SU-DHL-6 (cell line): Measurements from ENCODE around the gene BTBD9.

Experiments used
- H2AFZ ChIP-seq: fragments of 200-600 bp; sonication (generic); 2 replicates; pipeline ENCODE4 v1.6.1; 2014; ENCODE audit warnings: low read depth, mild to moderate bottlenecking, moderate library complexity, mixed read lengths, antibody characterized with exemption, low read length; ENCODE audit not compliant: severe bottlenecking
- H3F3A ChIP-seq: fragments of 200-600 bp; shearing (Covaris generic); 2 replicates; pipeline ENCODE4 v1.6.0; 2016; ENCODE audit warnings: antibody characterized with exemption, mild to moderate bottlenecking; ENCODE audit not compliant: insufficient read depth
- H3K27ac ChIP-seq: fragments of 200-600 bp; sonication (generic); 2 replicates; pipeline ENCODE4 v1.5.1; 2016; ENCODE audit warnings: low read depth, mild to moderate bottlenecking, low read length, moderate library complexity, mixed read lengths
- H3K27me3 ChIP-seq: fragments of 200-600 bp; sonication (generic), shearing (Covaris generic); 2 replicates; pipeline ENCODE4 v1.6.0; 2014; ENCODE audit warnings: mild to moderate bottlenecking, low read length
- H3K36me3 ChIP-seq: fragments of 200-600 bp; sonication (generic); 2 replicates; pipeline ENCODE4 v1.6.1; 2014; ENCODE audit warnings: mild to moderate bottlenecking, low read length, mixed read lengths
- H3K4me2 ChIP-seq: fragments of 300-600, 200-600 bp; shearing (Covaris generic), sonication (generic); 2 replicates; pipeline ENCODE4 v1.6.0; 2014; ENCODE audit warnings: low read length, low read depth, mild to moderate bottlenecking; ENCODE audit not compliant: poor library complexity, severe bottlenecking
- H3K4me3 ChIP-seq: fragments of 200-600 bp; sonication (generic); 2 replicates; pipeline ENCODE4 v1.5.1; 2014; ENCODE audit warnings: antibody characterized with exemption, low read length, mild to moderate bottlenecking, mixed read lengths; ENCODE audit not compliant: insufficient read depth, poor library complexity, severe bottlenecking
- H3K79me2 ChIP-seq: fragments of 200-600 bp; sonication (generic); 2 replicates; pipeline ENCODE4 v1.6.1; 2014; ENCODE audit warnings: mild to moderate bottlenecking, low read length, moderate library complexity; ENCODE audit not compliant: insufficient read depth
- H3K9ac ChIP-seq: fragments of 200-600 bp; sonication (generic); 2 replicates; pipeline ENCODE4 v1.7.0; 2014; ENCODE audit warnings: mild to moderate bottlenecking, low read length
- H3K9me2 ChIP-seq: fragments of 200-600 bp; sonication (generic); replicated peaks from 2 replicates; pipeline ENCODE4 v1.6.1; 2014; ENCODE audit warnings: low read length; ENCODE audit not compliant: insufficient read depth
- H3K9me3 ChIP-seq: fragments of 200-600 bp; sonication (generic); 2 replicates; pipeline ENCODE4 v1.6.1; 2014; ENCODE audit warnings: low read length, mixed read lengths; ENCODE audit not compliant: insufficient read depth
- H4K20me1 ChIP-seq: fragments of 200-600 bp; sonication (generic); 2 replicates; pipeline ENCODE4 v1.6.1; 2014; ENCODE audit warnings: low read depth, mild to moderate bottlenecking, antibody characterized with exemption, low read length, moderate library complexity, mixed read lengths
- CTCF ChIP-seq: fragments of 200-600 bp; sonication (generic); IDR thresholded peaks from one replicate; pipeline ENCODE4 v1.5.1; 2017; ENCODE audit warnings: antibody characterized with exemption, mild to moderate bottlenecking, low read length, moderate library complexity; ENCODE audit not compliant: insufficient read depth, poor library complexity, severe bottlenecking
- EZH2phosphoT487 ChIP-seq: fragments of 200-600 bp; sonication (generic), shearing (Covaris generic); conservative IDR thresholded peaks from 2 replicates; pipeline ENCODE4 v1.6.1; 2018; ENCODE audit warnings: mild to moderate bottlenecking, antibody characterized with exemption, low read length, moderate library complexity, mixed read lengths

The BTBD9 gene

GRCh38 chr6:38345586-38345985 lies 294.1 kb downstream of the BTBD9 start:
- Histone ChIP-seq H3K79me2 (no peaks in the 10 kb centered on the region), H3K36me3 (no peaks in the 10 kb centered on the region), H3K27ac (no peak overlapping the region), H4K20me1 (no peaks in the 10 kb centered on the region), H3K4me2 (no peak overlapping the region), H3K4me3 (no peak overlapping the region), H2AFZ (no peak overlapping the region), H3K9me3 (no peaks in the 10 kb centered on the region), H3K27me3 (no peaks in the 10 kb centered on the region), H3F3A (no peaks in the 10 kb centered on the region), H3K9ac (no peak overlapping the region), H3K9me2 (no peaks in the 10 kb centered on the region)
- TF ChIP-seq CTCF (no peak), EZH2phosphoT487 (no peak)

GRCh38 chr6:38341496-38341895 lies 298.2 kb downstream of the BTBD9 start:
- Histone ChIP-seq H3F3A (no peaks in the 10 kb centered on the region), H2AFZ (no peak overlapping the region), H3K79me2 (no peaks in the 10 kb centered on the region), H3K4me3 (no peak overlapping the region), H4K20me1 (no peaks in the 10 kb centered on the region), H3K27me3 (no peaks in the 10 kb centered on the region), H3K4me2 (no peak overlapping the region), H3K36me3 (no peaks in the 10 kb centered on the region), H3K9ac (no peak overlapping the region), H3K9me2 (no peaks in the 10 kb centered on the region), H3K27ac (no peak overlapping the region), H3K9me3 (no peaks in the 10 kb centered on the region)
- no peak for TF ChIP-seq CTCF
- no peak for TF ChIP-seq EZH2phosphoT487

- H3K9me3 ChIP-seq = no peaks in the 10 kb centered on the region
- H3K27me3 ChIP-seq = no peaks in the 10 kb centered on the region
- no peaks in the 10 kb centered on the region for H4K20me1 ChIP-seq
- no peak overlapping the region for H3K4me3 ChIP-seq
- no peaks in the 10 kb centered on the region for H3F3A ChIP-seq
- no peaks in the 10 kb centered on the region for H3K36me3 ChIP-seq
- no peaks in the 10 kb centered on the region for H3K9me2 ChIP-seq
- H2AFZ ChIP-seq = no peak overlapping the region
- H3K27ac ChIP-seq = no peak overlapping the region
- TF ChIP-seq CTCF = no peak
- no peak for TF ChIP-seq EZH2phosphoT487
- H3K9ac ChIP-seq = no peak overlapping the region
- H3K79me2 ChIP-seq = no peaks in the 10 kb centered on the region
- no peak overlapping the region for H3K4me2 ChIP-seq
Measured at GRCh38 chr6:38339914-38340313, 299.8 kb downstream of the BTBD9 start.
